Tibial artery (tissue), 4 donors: ENCODE measurements around the gene SH3RF3.
A peak's percentile ranks its signal among the peaks of the same experiment; 100 is the strongest.

Experiments used
- DNase-seq, 2 donors: peaks; one replicate each; pipeline ENCODE4 v3.0.0-alpha.2; 2019
- H3K27ac ChIP-seq, 2 donors: fragments of 200-600 bp; sonication (generic) in 1 of 2; 1 replicate in 1 of 2; 2 replicates in 1 of 2; pipeline ENCODE4 v1.5.1; 2018 to 2019; ENCODE audit warnings: mild to moderate bottlenecking in 1 of 2
- H3K27me3 ChIP-seq, 2 donors: fragments of 200-600 bp; sonication (generic) in 1 of 2; one replicate each; pipeline versions ENCODE4 v1.5.1 to v1.6.0; 2016 to 2019
- H3K36me3 ChIP-seq, 3 donors: fragments of 200-600 bp; sonication (generic) in 2 of 3; one replicate each; pipeline ENCODE4 v1.5.1; 2016 to 2019; ENCODE audit warnings: mild to moderate bottlenecking in 2 of 3
- H3K4me1 ChIP-seq, 4 donors: fragments of 200-600 bp; sonication (generic) in 2 of 4; 1 replicate in 3 of 4; 2 replicates in 1 of 4; pipeline ENCODE4 v1.5.1; 2016 to 2019
- H3K4me3 ChIP-seq, 2 donors: fragments of 200-600 bp; sonication (generic) in 1 of 2; 1 replicate in 1 of 2; 2 replicates in 1 of 2; pipeline ENCODE4 v1.5.1; 2018 to 2019; ENCODE audit warnings: mild to moderate bottlenecking in 2 of 2
- H3K9me3 ChIP-seq, 3 donors: fragments of 200-600 bp; sonication (generic) in 1 of 3; one replicate each; pipeline ENCODE4 v1.5.1; 2016 to 2019
- intact Hi-C: fragments of 100-400 bp; cut with DNase I; formaldehyde crosslinking; loops from one replicate; pipeline ENCODE4 v1.15.0; 2023; ENCODE audit warnings: low total_unique reads
- TF ChIP-seq, protein P1 (sequence below), 2 experiments: fragments of 200-600 bp in 1 of 2; fragments of 450-650 bp in 1 of 2; IDR thresholded peaks; one replicate each; pipeline ENCODE4 v1.5.1; 2017 to 2019; ENCODE audit warnings: antibody characterized with exemption in 2 of 2, mild to moderate bottlenecking in 1 of 2, moderate library complexity in 1 of 2

SH3RF3 gene

DNA sequence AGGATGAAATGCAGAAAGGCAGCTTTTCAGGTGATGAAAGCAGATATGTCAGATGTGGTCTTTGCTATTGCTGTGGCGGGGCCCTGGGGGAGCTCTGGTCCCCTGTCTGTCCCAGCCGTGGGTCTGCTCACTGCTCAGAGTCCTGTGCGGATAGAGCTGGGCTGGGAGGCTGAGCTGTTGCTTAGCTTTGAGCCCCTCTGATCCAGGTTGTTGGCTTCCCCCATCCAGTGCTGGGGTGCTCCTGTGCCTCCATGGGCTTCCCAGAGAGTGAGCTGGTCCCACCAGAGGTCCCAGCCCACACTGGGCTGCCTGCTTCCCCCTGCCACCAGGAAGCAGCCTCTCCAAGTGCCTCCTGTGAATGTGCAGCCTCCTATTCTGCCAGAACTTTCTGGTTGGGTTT is 55.4 kb downstream of the SH3RF3 start:
- TF ChIP-seq, protein P1, sequence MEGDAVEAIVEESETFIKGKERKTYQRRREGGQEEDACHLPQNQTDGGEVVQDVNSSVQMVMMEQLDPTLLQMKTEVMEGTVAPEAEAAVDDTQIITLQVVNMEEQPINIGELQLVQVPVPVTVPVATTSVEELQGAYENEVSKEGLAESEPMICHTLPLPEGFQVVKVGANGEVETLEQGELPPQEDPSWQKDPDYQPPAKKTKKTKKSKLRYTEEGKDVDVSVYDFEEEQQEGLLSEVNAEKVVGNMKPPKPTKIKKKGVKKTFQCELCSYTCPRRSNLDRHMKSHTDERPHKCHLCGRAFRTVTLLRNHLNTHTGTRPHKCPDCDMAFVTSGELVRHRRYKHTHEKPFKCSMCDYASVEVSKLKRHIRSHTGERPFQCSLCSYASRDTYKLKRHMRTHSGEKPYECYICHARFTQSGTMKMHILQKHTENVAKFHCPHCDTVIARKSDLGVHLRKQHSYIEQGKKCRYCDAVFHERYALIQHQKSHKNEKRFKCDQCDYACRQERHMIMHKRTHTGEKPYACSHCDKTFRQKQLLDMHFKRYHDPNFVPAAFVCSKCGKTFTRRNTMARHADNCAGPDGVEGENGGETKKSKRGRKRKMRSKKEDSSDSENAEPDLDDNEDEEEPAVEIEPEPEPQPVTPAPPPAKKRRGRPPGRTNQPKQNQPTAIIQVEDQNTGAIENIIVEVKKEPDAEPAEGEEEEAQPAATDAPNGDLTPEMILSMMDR (IDR thresholded peaks at IDR 0.05): no peak
- Histone ChIP-seq H3K4me3 (no peak overlapping the region), H3K36me3 (no peaks in the 10 kb centered on the region), H3K9me3 (no peaks in the 10 kb centered on the region), H3K4me1 (peaks cover 8 to 47% (median 42%) of the 10 kb centered on the region in 4 donors), H3K27me3 (no peaks in the 10 kb centered on the region), H3K27ac (peak overlapping the region; percentile 75 to 85)
- DNase-seq: peak in 1 of 2 donors; percentile 56
- intact Hi-C loops: no loop called here

DNA sequence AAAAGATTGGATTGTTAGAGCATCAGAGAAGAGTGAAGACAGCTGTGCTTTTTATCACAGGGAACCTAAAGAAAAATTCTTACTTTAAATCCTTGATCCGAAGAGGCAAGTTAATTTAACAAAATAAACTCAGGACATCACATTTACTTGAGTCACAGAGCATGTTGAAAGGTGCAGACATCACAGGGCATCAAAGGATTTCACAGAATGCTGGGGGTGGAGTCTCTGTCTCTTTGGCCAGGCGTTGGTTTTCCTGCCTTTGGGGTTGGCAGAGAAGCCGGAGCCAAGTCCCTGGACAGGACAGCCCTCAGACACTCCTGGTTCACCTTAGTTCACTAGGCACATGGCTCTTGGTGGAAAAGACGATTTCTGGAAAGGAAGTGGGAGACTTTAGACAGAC is 56.3 kb downstream of the SH3RF3 start:
- TF ChIP-seq, protein P1 (IDR thresholded peaks at IDR 0.05): no peak
- DNase-seq: peak; percentile 50 to 81
- Histone ChIP-seq H3K36me3 (no peaks in the 10 kb centered on the region), H3K4me1 (peaks cover 8 to 47% (median 42%) of the 10 kb centered on the region in 4 donors), H3K4me3 (peak overlapping the region in 1 of 2 donors; percentile 6), H3K27me3 (no peaks in the 10 kb centered on the region), H3K9me3 (no peaks in the 10 kb centered on the region), H3K27ac (peak overlapping the region; percentile 75 to 85)
- intact Hi-C loops: no loop called here

DNA sequence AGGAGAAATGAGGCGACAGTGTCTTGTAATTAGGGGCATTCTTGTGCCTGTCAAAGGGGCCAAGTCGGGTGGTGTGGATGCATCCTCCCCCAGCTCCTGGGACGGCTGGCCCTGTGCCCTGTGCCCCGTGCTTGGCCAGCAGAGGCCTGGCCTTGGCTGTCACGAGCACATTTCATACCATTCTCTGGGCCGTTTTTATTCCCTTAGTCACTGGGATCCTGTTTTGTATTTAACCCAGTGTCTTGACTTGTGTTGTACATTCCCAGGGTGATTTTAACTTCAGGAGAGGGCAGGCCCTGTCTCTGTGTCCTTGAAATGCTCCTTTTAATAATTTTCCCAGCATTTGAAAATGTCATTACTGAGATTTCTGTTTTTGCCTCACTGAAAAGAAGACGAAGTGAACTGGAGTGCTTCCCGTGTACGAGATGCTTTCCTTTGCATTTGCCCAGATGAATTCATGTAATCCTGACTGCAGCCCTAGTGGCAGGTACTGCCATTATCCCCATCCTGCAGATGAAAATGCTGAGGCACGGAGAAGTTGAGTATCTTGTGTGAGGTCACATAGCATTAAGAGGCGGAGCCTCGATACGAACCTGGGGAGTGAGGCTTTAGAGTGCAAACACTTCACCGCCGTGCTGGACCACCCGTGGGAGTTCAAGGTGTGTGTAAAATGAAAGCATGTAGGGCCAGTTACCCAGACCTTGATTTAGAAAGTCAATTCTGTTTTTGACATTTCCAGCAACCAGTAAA is 57.0 kb downstream of the SH3RF3 start:
- Histone ChIP-seq H3K9me3 (no peaks in the 10 kb centered on the region), H3K4me3 (peak overlapping the region in 1 of 2 donors; percentile 6), H3K36me3 (no peaks in the 10 kb centered on the region), H3K27ac (peak overlapping the region; percentile 75 to 85), H3K4me1 (peaks cover 8 to 47% (median 42%) of the 10 kb centered on the region in 4 donors), H3K27me3 (no peaks in the 10 kb centered on the region)
- intact Hi-C loops: no loop called here
- peak; percentile 73 to 91 for DNase-seq
- TF ChIP-seq, protein P1 (IDR thresholded peaks at IDR 0.05): no peak

DNA sequence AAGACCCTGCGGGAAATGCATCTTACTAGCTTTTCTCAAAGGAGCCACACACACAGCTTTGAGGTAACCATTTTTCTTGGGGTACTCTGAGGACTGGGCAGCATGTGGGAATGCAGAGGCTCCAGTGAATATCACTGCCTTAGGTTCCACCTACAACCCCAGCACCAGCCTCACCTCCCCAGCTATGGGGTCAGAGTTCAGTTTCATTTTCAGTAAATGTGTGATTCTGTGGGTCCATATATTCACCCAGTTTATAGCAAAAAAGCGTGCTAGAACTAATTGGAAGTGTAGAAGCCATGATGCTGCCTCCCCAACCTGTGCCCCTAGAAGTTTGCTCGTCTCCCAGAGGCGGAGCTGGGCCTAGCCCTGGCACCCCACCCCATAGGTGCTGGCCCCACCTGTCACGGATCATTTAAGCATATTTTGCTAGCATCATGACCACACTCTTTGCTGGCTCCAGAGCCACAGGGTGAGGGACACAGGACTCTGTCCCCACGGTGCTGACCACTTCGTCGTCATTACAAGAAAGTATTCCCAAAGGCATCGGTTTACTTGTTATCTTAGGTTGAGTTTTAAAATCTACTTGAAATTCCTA is 57.7 kb downstream of the SH3RF3 start:
- H3K9me3 ChIP-seq: no peaks in the 10 kb centered on the region
- intact Hi-C loops: no loop called here
- H3K27ac ChIP-seq: peak overlapping the region; percentile 75 to 85
- TF ChIP-seq, protein P1 (IDR thresholded peaks at IDR 0.05): no peak
- no peaks in the 10 kb centered on the region for H3K36me3 ChIP-seq
- H3K4me3 ChIP-seq: no peak overlapping the region
- DNase-seq: peak in 1 of 2 donors; percentile 53
- no peaks in the 10 kb centered on the region for H3K27me3 ChIP-seq
- H3K4me1 ChIP-seq: peaks cover 8 to 47% (median 43%) of the 10 kb centered on the region in 4 donors

DNA sequence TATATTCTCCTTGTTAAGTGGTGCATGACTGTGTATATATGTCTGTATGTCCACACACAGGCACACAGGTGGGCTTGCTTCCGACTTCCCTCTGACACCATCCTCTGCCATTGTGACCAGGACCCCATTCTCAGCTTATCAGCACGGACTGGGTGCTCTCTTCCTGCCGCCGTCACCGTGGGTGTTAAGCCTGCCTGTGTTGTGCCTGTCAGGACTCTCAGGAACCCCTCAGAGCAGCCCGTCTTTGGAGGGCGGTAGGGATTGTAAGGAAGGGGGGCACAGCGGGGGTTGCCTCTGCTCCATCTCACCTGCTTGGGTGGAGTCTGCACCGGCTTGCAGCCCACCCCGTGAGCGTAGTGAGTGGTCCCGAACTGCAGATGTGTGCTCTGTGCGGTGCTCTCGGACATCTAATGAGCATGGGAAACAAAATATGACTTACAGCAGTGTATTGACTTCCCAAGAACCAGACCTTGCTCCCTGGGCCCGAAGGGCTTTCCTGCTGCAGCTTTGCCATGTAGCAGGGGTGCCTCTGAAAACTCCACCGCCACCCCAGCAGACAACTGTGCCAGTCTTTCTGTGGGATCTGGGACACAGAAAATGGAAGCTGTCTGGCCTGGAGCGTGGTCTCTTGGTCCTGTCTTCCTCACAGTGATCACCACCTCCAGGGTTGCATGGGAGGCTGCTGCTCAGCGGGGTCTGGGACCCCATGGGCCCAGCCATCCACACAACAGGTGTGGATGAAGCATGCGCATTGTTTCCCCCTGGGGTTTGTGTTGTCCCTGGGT is 58.9 kb downstream of the SH3RF3 start:
- Histone ChIP-seq H3K27ac (peak overlapping the region; percentile 75 to 85), H3K4me1 (peaks cover 8 to 54% (median 49%) of the 10 kb centered on the region in 4 donors), H3K27me3 (no peaks in the 10 kb centered on the region), H3K9me3 (no peaks in the 10 kb centered on the region), H3K36me3 (no peaks in the 10 kb centered on the region), H3K4me3 (no peak overlapping the region)
- intact Hi-C loops: no loop called here
- peak in 1 of 2 donors; percentile 50 for DNase-seq
- TF ChIP-seq, protein P1 (IDR thresholded peaks at IDR 0.05): no peak
